GM12891 (cell line): ENCODE measurements around the gene SLC28A1.

Experiments
- POLR2A ChIP-seq: IDR thresholded peaks from 2 replicates; pipeline ENCODE4 v1.6.1; 2011; ENCODE audit warnings: low read depth, low read length, control low read depth
- TAF1 ChIP-seq: IDR thresholded peaks from 2 replicates; pipeline ENCODE4 v1.6.1; 2011; ENCODE audit warnings: low read depth, low read length, control low read depth

DNA sequence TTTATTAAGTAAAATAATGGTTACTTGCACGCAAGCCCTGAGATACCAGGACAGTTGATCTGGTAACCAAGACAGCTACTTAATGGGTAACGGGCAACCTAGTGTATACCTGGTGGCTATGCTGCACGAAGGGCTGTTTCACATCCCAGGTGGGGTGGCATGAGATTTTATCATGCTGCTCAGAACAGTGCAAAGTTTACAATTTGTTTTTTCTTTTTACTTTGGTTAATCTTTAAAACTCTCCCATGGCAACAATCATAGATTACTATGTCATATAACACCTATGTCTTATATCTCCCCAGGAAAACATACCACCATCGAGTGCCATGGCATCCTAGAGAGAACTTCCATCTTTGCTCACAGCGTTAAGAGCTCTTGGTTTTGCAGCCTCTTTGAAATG lies 32.2 kb upstream of the SLC28A1 start:
- no peak for TF ChIP-seq TAF1
- no peak for TF ChIP-seq POLR2A
